Erythroblast (primary cell): ENCODE data around the gene CTU1.

Source experiments
- DNase-seq, 2 experiments: peaks; one replicate each; lab custom pipeline; 2025; lab: John Stamatoyannopoulos, UW
- GATA1 ChIP-seq: IDR thresholded peaks from 2 replicates; pipeline ENCODE4 v1.6.1; 2011; ENCODE audit warnings: low read depth, mild to moderate bottlenecking, control low read depth, low read length, moderate library complexity
- POLR2A ChIP-seq: IDR thresholded peaks from 2 replicates; pipeline ENCODE4 v1.6.1; 2011; ENCODE audit warnings: mild to moderate bottlenecking, low read length

The CTU1 gene

DNA sequence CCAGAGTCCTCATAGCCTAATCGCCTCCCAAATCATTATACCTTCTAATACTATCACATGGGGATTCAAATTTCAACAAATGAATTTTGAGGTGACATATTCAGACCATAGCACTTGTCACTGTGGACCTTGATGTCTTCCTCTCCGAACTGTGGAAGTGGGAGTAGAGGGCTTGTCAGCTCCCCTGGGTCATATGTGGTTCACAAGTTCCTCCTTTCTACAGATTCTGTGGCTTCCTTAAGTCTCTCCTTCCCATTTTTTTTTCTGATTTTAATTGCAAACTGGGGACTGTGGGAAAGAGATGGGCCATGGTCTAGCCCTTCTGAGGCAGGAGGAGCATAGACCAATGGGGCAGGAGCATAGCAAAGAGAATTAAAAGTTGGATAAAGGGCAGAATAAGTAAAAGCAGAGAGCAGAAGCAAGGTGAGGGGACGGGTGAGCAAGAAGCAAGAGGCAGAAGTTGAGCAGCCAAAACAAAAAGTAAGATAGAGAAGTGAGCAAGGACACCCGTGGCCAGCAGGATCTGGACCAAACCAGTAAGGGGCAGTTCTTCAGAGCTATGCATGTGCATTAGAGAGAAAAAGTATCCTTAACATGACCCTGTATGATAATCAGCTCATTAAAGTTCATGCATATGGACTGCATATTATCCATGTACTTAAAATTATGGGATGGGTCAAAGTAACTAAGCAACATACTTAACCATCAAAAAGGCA, 31.2 kb upstream of the CTU1 start:
- no peak for TF ChIP-seq GATA1
- TF ChIP-seq POLR2A, result no peak

DNA sequence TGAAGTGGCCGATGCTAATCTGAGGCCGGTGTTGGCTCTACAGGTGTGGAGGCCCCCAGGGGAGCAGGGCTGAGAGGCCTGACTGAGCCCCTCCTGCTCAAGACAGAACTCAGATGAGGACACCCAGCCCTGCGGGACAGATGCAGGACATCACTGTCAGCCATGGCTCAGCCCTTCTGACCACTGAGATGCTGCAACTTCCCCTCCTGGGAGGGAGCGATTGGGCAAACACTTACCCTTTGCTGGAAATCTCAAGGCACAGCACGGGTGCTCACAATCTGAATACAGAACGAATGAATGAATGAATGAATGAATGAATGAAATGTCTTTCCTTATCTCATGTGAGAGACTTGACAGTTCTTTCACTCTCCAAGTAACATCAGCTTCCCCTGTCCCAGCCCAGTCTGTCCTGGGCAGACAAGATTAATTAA, 30.4 kb upstream of the CTU1 start:
- DNase-seq, result no peak
- no peak for TF ChIP-seq POLR2A
- no peak for TF ChIP-seq GATA1

More for the DNA sequence above, 31.2 kb upstream of the CTU1 start:
- DNase-seq, result no peak

DNA sequence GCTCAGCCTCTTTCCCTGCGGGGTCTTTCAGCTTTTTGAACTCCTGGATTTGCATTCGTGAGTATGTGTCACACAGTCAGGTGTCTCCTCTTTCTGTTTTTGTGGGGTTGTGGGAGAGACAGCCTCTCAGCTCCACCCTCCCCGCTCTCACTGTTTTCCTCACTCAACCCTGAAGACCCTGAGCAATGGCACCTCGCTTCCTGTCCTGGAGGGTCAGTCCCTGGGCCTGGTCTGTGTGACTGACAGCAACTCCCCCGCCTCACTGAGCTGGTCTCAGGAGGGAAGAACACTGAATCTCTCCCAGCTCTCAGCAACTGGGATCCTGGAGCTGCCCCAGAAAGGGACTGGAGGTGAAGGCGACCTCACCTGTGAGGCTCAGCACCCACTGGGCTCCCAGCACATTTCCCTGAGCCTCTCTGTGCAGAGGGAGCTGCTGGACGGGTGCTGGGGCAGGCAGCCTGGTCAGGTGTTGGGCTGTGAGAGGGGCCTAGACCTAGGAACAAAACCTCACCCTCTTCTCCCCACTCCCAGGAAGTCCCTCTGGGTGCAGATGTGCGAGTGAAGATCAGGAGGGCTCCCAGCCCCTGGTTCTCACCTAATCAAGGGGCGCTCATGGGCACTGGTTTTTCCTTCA, 29.7 kb upstream of the CTU1 start:
- no peak for TF ChIP-seq POLR2A
- no peak for TF ChIP-seq GATA1
- DNase-seq, result no peak

- no peak for DNase-seq
- TF ChIP-seq GATA1, result no peak
- TF ChIP-seq POLR2A, result no peak
Measured at GRCh38 chr19:51136851-51137551, 28.8 kb upstream of the CTU1 start.

- TF ChIP-seq POLR2A (no peak), GATA1 (no peak)
- no peak for DNase-seq
Measured at GRCh38 chr19:51135986-51136762, 28.0 kb upstream of the CTU1 start.

DNA sequence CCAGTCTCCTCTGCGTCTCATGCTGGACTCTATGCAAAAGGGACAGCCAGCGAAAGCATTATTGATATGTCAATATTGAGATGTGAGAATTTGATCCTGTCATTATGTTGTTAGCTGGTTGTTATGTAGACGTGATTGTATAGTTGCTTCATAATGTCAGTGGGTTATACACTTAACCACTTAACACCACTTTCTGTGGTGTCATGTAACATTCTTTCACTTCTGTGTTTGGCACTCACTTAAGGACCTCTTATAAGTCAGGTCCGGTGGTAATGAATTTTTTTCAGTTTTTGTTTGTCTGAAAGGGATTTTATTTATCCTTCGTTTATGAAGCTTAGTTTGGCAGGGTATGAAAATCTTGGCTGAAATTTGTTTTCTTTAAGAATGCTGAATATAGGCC, 26.8 kb upstream of the CTU1 start:
- TF ChIP-seq POLR2A (no peak), GATA1 (no peak)
- DNase-seq, result no peak

GRCh38 chr19:51131780-51132680, 23.8 kb upstream of the CTU1 start:
- DNase-seq, result peak; percentile 26 to 46
- TF ChIP-seq POLR2A (no peak), GATA1 (no peak)

GRCh38 chr19:51129716-51130115, 21.5 kb upstream of the CTU1 start:
- no peak for DNase-seq
- TF ChIP-seq GATA1 (no peak), POLR2A (no peak)

DNA sequence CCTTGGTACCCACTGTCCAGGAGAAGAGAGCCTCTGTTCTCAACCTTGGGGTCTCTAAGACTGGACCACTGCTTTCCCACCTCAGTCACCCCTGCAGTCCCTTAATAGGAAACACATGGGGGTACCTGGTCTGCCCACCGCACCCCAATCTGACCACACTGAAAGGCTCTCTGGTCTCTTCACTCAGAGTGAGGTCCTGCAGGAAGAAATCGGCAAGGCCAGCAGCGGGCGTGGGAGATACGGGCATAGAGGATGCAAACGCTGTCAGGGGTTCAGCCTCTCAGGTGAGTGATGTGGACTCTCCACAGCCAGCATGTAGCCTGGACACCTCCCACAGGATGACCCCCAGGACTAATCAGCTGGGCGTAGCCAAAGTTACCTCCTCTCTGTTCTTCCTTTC, 20.0 kb upstream of the CTU1 start:
- DNase-seq, result no peak
- TF ChIP-seq POLR2A (no peak), GATA1 (no peak)

GRCh38 chr19:51127755-51128154, 19.5 kb upstream of the CTU1 start:
- TF ChIP-seq GATA1 (no peak), POLR2A (no peak)
- no peak for DNase-seq

DNA sequence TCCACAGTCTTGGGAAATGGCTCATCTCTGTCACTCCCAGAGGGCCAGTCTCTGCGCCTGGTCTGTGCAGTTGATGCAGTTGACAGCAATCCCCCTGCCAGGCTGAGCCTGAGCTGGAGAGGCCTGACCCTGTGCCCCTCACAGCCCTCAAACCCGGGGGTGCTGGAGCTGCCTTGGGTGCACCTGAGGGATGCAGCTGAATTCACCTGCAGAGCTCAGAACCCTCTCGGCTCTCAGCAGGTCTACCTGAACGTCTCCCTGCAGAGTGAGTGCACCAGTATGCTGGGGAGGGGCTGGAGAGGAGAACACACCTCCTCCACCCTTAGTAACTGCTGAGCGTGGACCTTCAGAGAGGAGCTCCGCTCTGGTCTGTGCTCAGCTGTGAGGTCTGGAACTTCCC, 18.8 kb upstream of the CTU1 start:
- no peak for TF ChIP-seq POLR2A
- TF ChIP-seq GATA1, result no peak

GRCh38 chr19:51125421-51126075, 17.3 kb upstream of the CTU1 start:
- TF ChIP-seq POLR2A (no peak), GATA1 (no peak)
- no peak for DNase-seq

More for the DNA sequence above, 18.8 kb upstream of the CTU1 start:
- DNase-seq, result no peak
